H1 (cell line): ENCODE results near the gene MYO15B. TPM values are rescaled to one million over a fixed set of nuclear protein-coding genes. Genes with fewer than 3 reads are reported as not detected.

Experiments used
- CTCF ChIA-PET: fragments of 300-600 bp; sonication (Branson Sonifier 250); formaldehyde crosslinking; loops from one replicate; lab custom pipeline; 2021; ENCODE audit not compliant: partially characterized antibody; lab: Charles Lee
- POLR2A ChIA-PET: fragments of 300-600 bp; sonication (Branson Sonifier 250); formaldehyde crosslinking; loops from one replicate; lab custom pipeline; 2021; ENCODE audit warnings: inconsistent platforms; ENCODE audit not compliant: partially characterized antibody; lab: Charles Lee
- DNase-seq, 2 experiments: peaks; one replicate each; pipeline versions ENCODE4 v3.0.0 to v3.0.0-alpha.2; 2010 to 2022; ENCODE audit warnings: low spot score in 2 of 2, low read depth in 1 of 2, mixed read lengths in 1 of 2
- FAIRE-seq: peaks from 2 replicates; lab custom pipeline; 2011; peaks lifted over from hg19 to GRCh38; lab: Jason Lieb, UNC
- H2AFZ ChIP-seq: 2 replicates; pipeline ENCODE4 v1.8.1; 2012; ENCODE audit warnings: low read length, inconsistent platforms
- H2AK5ac ChIP-seq: 2 replicates; pipeline ENCODE4 v1.6.1; 2013; ENCODE audit warnings: low read depth, low read length
- H2BK120ac ChIP-seq: replicated peaks from 2 replicates; pipeline ENCODE3; 2013; ENCODE audit warnings: low read depth, low read length, inconsistent platforms
- H2BK12ac ChIP-seq: 2 replicates; pipeline ENCODE4 v1.6.1; 2013; ENCODE audit warnings: low read depth, low read length
- H2BK15ac ChIP-seq: 2 replicates; pipeline ENCODE4 v1.6.1; 2013; ENCODE audit warnings: low read length
- H2BK20ac ChIP-seq: 2 replicates; pipeline ENCODE4 v1.6.1; 2013; ENCODE audit warnings: low read length
- H2BK5ac ChIP-seq: 2 replicates; pipeline ENCODE4 v1.6.1; 2013; ENCODE audit warnings: low read depth, low read length
- H3K14ac ChIP-seq: 2 replicates; pipeline ENCODE4 v1.6.1; 2013; ENCODE audit warnings: inconsistent platforms; ENCODE audit not compliant: insufficient read length
- H3K18ac ChIP-seq: 2 replicates; pipeline ENCODE4 v1.6.1; 2013; ENCODE audit warnings: low read length; ENCODE audit errors: extremely low read depth
- H3K23ac ChIP-seq: 2 replicates; pipeline ENCODE4 v1.6.1; 2013; ENCODE audit warnings: inconsistent platforms; ENCODE audit not compliant: insufficient read length
- H3K23me2 ChIP-seq: 2 replicates; pipeline ENCODE4 v1.6.1; 2013; ENCODE audit warnings: low read depth, low read length
- H3K27ac ChIP-seq: 2 replicates; pipeline ENCODE4 v1.6.1; 2011; ENCODE audit warnings: low read depth, low read length, inconsistent platforms
- H3K27me3 ChIP-seq, 4 experiments: replicated peaks in 1 of 4; 1 replicate in 1 of 4; 2 replicates in 3 of 4; pipeline versions ENCODE4 v1.6.1 to v1.8.1; 2011 to 2013; ENCODE audit warnings: low read length in 3 of 4, mild to moderate bottlenecking in 3 of 4, inconsistent platforms in 2 of 4, mixed read lengths in 2 of 4, moderate library complexity in 1 of 4; ENCODE audit not compliant: control insufficient read depth in 3 of 4, insufficient read depth in 3 of 4; ENCODE audit errors: extremely low read depth in 1 of 4
- H3K36me3 ChIP-seq, 4 experiments: 2 replicates each; pipeline versions ENCODE4 v1.6.1 to v1.8.1; 2011 to 2013; ENCODE audit warnings: mild to moderate bottlenecking in 4 of 4, low read length in 3 of 4, moderate library complexity in 2 of 4, control low read depth in 1 of 4, inconsistent platforms in 1 of 4; ENCODE audit not compliant: insufficient read depth in 4 of 4, control insufficient read depth in 2 of 4
- H3K4ac ChIP-seq: replicated peaks from 2 replicates; pipeline ENCODE3; 2013; ENCODE audit warnings: low read length, low read depth, mixed read lengths, inconsistent platforms; ENCODE audit not compliant: insufficient read length
- H3K4me1 ChIP-seq, 4 experiments: replicated peaks in 1 of 4; 1 replicate in 1 of 4; 2 replicates in 3 of 4; pipeline versions ENCODE4 v1.6.1 to v1.8.1; 2011 to 2013; ENCODE audit warnings: low read length in 3 of 4, inconsistent platforms in 2 of 4, mixed read lengths in 1 of 4; ENCODE audit not compliant: insufficient read depth in 4 of 4, control insufficient read depth in 3 of 4
- H3K4me2 ChIP-seq, 2 experiments: 2 replicates each; pipeline versions ENCODE4 v1.6.1 to v1.8.1; 2011 to 2013; ENCODE audit warnings: low read depth in 2 of 2, low read length in 2 of 2, control low read depth in 1 of 2, inconsistent platforms in 1 of 2, mild to moderate bottlenecking in 1 of 2; ENCODE audit not compliant: insufficient read depth in 1 of 2
- H3K4me3 ChIP-seq, 4 experiments: fragments of 200-600, 300-600 bp in 1 of 4; sonication (generic), shearing (Covaris generic), sonication (Bioruptor Twin) in 1 of 4; 2 replicates each; pipeline versions ENCODE4 v1.5.1 to v1.8.1; 2011 to 2016; ENCODE audit warnings: low read length in 4 of 4, low read depth in 3 of 4, control low read depth in 2 of 4, inconsistent platforms in 2 of 4, mild to moderate bottlenecking in 2 of 4, mixed read lengths in 1 of 4, moderate library complexity in 1 of 4; ENCODE audit not compliant: insufficient read depth in 2 of 4; ENCODE audit errors: extremely low read depth in 1 of 4
- H3K56ac ChIP-seq: replicated peaks from 2 replicates; pipeline ENCODE3; 2013; ENCODE audit warnings: low read depth, mild to moderate bottlenecking, mixed read lengths, low read length, inconsistent platforms; ENCODE audit not compliant: insufficient read length
- H3K79me1 ChIP-seq: 2 replicates; pipeline ENCODE4 v1.6.1; 2013; ENCODE audit warnings: low read depth, low read length, control low read depth
- H3K79me2 ChIP-seq, 2 experiments: 2 replicates each; pipeline versions ENCODE4 v1.6.1 to v1.8.1; 2012 to 2013; ENCODE audit warnings: low read length in 2 of 2, mild to moderate bottlenecking in 2 of 2, inconsistent platforms in 1 of 2; ENCODE audit not compliant: insufficient read depth in 2 of 2, control insufficient read depth in 1 of 2
- H3K9ac ChIP-seq, 4 experiments: replicated peaks in 1 of 4; 1 replicate in 1 of 4; 2 replicates in 3 of 4; pipeline versions ENCODE4 v1.6.1 to v1.8.1; 2011 to 2013; ENCODE audit warnings: low read depth in 3 of 4, low read length in 3 of 4, control low read depth in 2 of 4, mild to moderate bottlenecking in 2 of 4, moderate library complexity in 2 of 4, inconsistent platforms in 1 of 4; ENCODE audit errors: extremely low read depth in 1 of 4
- H3K9me3 ChIP-seq, 2 experiments: 2 replicates each; pipeline versions ENCODE4 v1.6.1 to v1.8.1; 2012 to 2013; ENCODE audit warnings: mild to moderate bottlenecking in 2 of 2, moderate library complexity in 2 of 2, control low read depth in 1 of 2, inconsistent platforms in 1 of 2, low read depth in 1 of 2, low read length in 1 of 2, mixed read lengths in 1 of 2; ENCODE audit not compliant: insufficient read depth in 2 of 2
- H4K20me1 ChIP-seq, 2 experiments: replicated peaks in 1 of 2; 2 replicates each; pipeline versions ENCODE3 to v1.8.1; 2011 to 2013; ENCODE audit warnings: inconsistent platforms in 2 of 2, low read length in 2 of 2, mild to moderate bottlenecking in 1 of 2; ENCODE audit not compliant: insufficient read depth in 2 of 2, control insufficient read depth in 1 of 2
- H4K5ac ChIP-seq: 2 replicates; pipeline ENCODE4 v1.6.1; 2013; ENCODE audit warnings: low read length, low read depth, mixed read lengths, inconsistent platforms; ENCODE audit not compliant: insufficient read length
- H4K8ac ChIP-seq: 2 replicates; pipeline ENCODE4 v1.8.0; 2013; ENCODE audit warnings: mild to moderate bottlenecking, moderate library complexity, low read length, inconsistent platforms; ENCODE audit not compliant: insufficient read depth; ENCODE audit errors: extremely low read depth
- H4K91ac ChIP-seq: replicated peaks from 2 replicates; pipeline ENCODE3; 2013; ENCODE audit warnings: low read length, mixed read lengths, inconsistent platforms; ENCODE audit not compliant: insufficient read length
- BCL11A ChIP-seq, 2 experiments: IDR thresholded peaks; one replicate each; pipeline ENCODE4 v1.6.1; 2011; ENCODE audit warnings: low read depth in 2 of 2, low read length in 2 of 2, mild to moderate bottlenecking in 2 of 2
- POLR2A ChIP-seq, 2 experiments: IDR thresholded peaks; 1 replicate in 1 of 2; 2 replicates in 1 of 2; pipeline ENCODE4 v1.6.1; 2011; ENCODE audit warnings: low read depth in 2 of 2, low read length in 2 of 2, mild to moderate bottlenecking in 2 of 2; ENCODE audit errors: control extremely low read depth in 1 of 2
- POU5F1 ChIP-seq: IDR thresholded peaks from 2 replicates; pipeline ENCODE4 v1.6.1; 2011; ENCODE audit warnings: low read depth, mild to moderate bottlenecking, low read length, moderate library complexity
- RBBP5 ChIP-seq: IDR thresholded peaks from 2 replicates; pipeline ENCODE4 v1.7.1; 2012; ENCODE audit warnings: low read depth, mild to moderate bottlenecking, inconsistent platforms, low read length, moderate library complexity, borderline replicate concordance
- SP1 ChIP-seq: IDR thresholded peaks from 2 replicates; pipeline ENCODE4 v1.6.1; 2011; ENCODE audit warnings: low read depth, low read length
- SP4 ChIP-seq: IDR thresholded peaks from 2 replicates; pipeline ENCODE4 v1.6.1; 2012; ENCODE audit warnings: low read length, inconsistent platforms
- TAF7 ChIP-seq: optimal IDR thresholded peaks from 2 replicates; pipeline ENCODE3; 2011; ENCODE audit warnings: low read depth, mild to moderate bottlenecking, inconsistent platforms, low read length, moderate library complexity, borderline replicate concordance
- TCF12 ChIP-seq: IDR thresholded peaks from 2 replicates; pipeline ENCODE4 v1.6.1; 2011; ENCODE audit warnings: low read depth, mild to moderate bottlenecking, low read length
- WGBS, 2 experiments: shearing (Covaris generic) in 1 of 2; methylation state at CpG; one replicate each; pipeline versions ENCODE4 v1.1.6 to v1.1.7; 2013 to 2015; ENCODE audit warnings: low lambda C conversion rate in 2 of 2, mixed read lengths in 2 of 2, inconsistent platforms in 1 of 2, low coverage in 1 of 2, missing lambda C conversion rate in 1 of 2; ENCODE audit not compliant: insufficient replicate concordance in 2 of 2, insufficient coverage in 1 of 2, insufficient read length in 1 of 2; ENCODE audit errors: extremely low coverage in 1 of 2, missing lambda C conversion rate in 1 of 2; 5-methylcytosine and 5-hydroxymethylcytosine counted together
- polyA plus RNA-seq, 7 experiments: library from polyadenylated mRNA; depleted of rRNA in 3 of 7; stranded (reverse) in 5 of 7; unstranded in 2 of 7; fragments of >200 nt in 5 of 7; fragments of 200-250 nt in 2 of 7; gene quantifications; 1 replicate in 5 of 7; 2 replicates in 1 of 7; 4 replicates in 1 of 7; pipeline versions ENCODE4 v1.2.1 to v1.2.3, GENCODE V29; 2011 to 2013; ENCODE audit warnings: missing spikeins in 2 of 7, mixed read lengths in 2 of 7
- total RNA-seq: library from RNA; stranded (reverse); fragmentation: NEBNext Ultra II Directional; extraction: Animal tissue kit (Norgen Biotek cat#: 25700); gene quantifications from 2 replicates; pipeline ENCODE4 v1.2.1, GENCODE V29; 2021

Gene MYO15B
- total and polyA plus RNA-seq, 2 of the 8 experiments (the other 6 are each of a cell fraction or from before 2014, with no cell fraction given): 7.1 to 11.2 TPM

DNA sequence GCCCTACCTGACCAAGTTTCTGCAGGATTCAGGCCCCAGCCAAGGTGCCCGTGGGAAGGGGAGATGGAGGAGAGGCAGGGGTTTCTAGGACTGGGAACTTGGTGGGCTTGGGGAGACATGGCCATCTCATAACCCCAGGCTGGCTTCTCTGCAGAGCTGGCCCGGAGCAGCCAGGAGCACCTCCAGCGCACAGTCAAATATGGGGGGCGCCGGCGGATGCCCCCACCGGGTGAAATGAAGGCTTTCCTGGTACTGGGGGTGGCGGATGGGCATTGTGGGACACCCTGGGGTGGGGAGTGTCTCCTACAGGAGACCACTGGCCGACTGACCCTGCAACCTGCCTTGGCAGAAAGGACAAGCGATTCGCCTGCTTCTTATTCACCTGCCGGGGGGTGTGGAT, 36.4 kb downstream of the MYO15B start:
- H4K20me1 ChIP-seq: peaks cover 0 to 1% of the 10 kb centered on the region in 2 experiments
- H3K18ac ChIP-seq: no peak overlapping the region
- no peak overlapping the region for H2AFZ ChIP-seq
- no peak overlapping the region for H2BK12ac ChIP-seq
- H3K9me3 ChIP-seq: no peaks in the 10 kb centered on the region
- no peak overlapping the region for H2BK5ac ChIP-seq
- POLR2A ChIA-PET: interaction anchor here (0.8 to 2.7 kb wide), 8 partner anchors 9 to 156 kb away, joined by 3 to 9 read pairs (median 4); partner anchors contain the start of gene SMIM5
- peak overlapping the region; percentile 57; the same call in 1 of the 2 replicates for H4K8ac ChIP-seq
- H3K4me3 ChIP-seq: no peak overlapping the region
- no peak overlapping the region for H4K91ac ChIP-seq
- H3K27ac ChIP-seq: no peak overlapping the region
- H2AK5ac ChIP-seq: no peak overlapping the region
- H2BK20ac ChIP-seq: no peak overlapping the region
- no peak overlapping the region for H3K9ac ChIP-seq
- H3K27me3 ChIP-seq: no peaks in the 10 kb centered on the region; a peak in 2 of 7 replicates
- no peaks in the 10 kb centered on the region for H3K23me2 ChIP-seq
- no peak overlapping the region for H2BK120ac ChIP-seq
- no peak overlapping the region for H4K5ac ChIP-seq
- H3K79me1 ChIP-seq: no peaks in the 10 kb centered on the region
- no peak overlapping the region for H2BK15ac ChIP-seq
- H3K79me2 ChIP-seq: no peaks in the 10 kb centered on the region
- TF ChIP-seq SP4: no peak
- no peak for TF ChIP-seq TAF7
- no peak for TF ChIP-seq SP1
- no peak for TF ChIP-seq POU5F1
- no peak for TF ChIP-seq RBBP5
- no peak for TF ChIP-seq POLR2A (IDR thresholded peaks at IDR 0.05; ENCODE audit: control extremely low read depth in 1 of 2, low read depth in 2 of 2, low read length in 2 of 2)
- TF ChIP-seq TCF12: no peak
- no peak for TF ChIP-seq BCL11A (IDR thresholded peaks at IDR 0.05; ENCODE audit: low read depth in 2 of 2, low read length in 2 of 2)
- no peak overlapping the region for H3K23ac ChIP-seq
- WGBS, 2 experiments: 88% methylated on average over 8 of the region's 12 CpGs; no CpG with 5 or more reads in 1 of the 2 experiments
- no peaks in the 10 kb centered on the region for H3K36me3 ChIP-seq
- no peak overlapping the region for H3K4ac ChIP-seq
- DNase-seq (no peak), FAIRE-seq (no peak)
- CTCF ChIA-PET: interaction anchor here (0.8 to 59.2 kb wide), 8 partner anchors 5 to 194 kb away, joined by 3 to 2200 read pairs (median 9); partner anchors contain the start of genes RECQL5, SAP30BP and SMIM5
- no peak overlapping the region for H3K14ac ChIP-seq
- H3K56ac ChIP-seq: no peak overlapping the region
- H3K4me1 ChIP-seq: peaks cover 0 to 4% (median 1%) of the 10 kb centered on the region in 4 experiments; a peak in 4 of 7 replicates
- H3K4me2 ChIP-seq: no peak overlapping the region
